IPS-NIHi7 (cell line): ENCODE measurements around the gene LRRC56.
"Not testable (repeated sequence)": the region's sequence is repeated elsewhere in the genome, so short reads cannot be mapped to it uniquely, and the experiment has no call there.

Experiments
- DNase-seq: peaks from one replicate; pipeline ENCODE4 v3.0.0; 2012; ENCODE audit warnings: mixed read lengths; ENCODE audit errors: extremely low spot score

LRRC56 gene

GRCh38 chr11:559020-559620, 21.8 kb downstream of the LRRC56 start:
- no peak for DNase-seq

DNA sequence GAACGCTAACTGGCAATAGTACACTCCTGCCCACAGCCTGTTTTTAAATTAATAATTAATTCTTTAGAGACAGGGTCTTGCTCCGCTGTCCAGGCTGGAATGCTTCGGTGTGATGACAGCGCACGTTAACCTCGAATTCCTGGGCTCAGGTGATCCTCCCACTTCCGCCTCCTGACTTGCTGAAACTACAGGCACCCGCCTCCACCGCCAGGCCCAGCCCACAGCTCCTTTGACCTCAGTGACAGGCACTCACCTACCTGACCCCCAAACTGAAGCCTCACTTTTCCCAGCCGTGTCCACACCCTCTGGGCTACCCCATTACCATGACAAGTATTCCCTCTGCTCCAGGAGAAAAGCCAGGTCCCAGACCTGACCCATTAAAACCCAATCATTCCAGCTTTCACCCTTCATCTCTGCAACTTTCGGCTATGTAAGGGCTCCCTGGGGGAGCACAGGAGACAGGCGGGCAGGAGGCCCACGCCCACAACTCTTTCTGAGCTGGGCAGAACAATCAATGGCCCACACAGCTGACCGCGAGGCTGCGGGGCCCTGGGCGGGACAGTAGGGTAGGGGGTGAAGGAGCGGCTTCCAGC, 22.5 kb downstream of the LRRC56 start:
- DNase-seq, result no peak

DNA sequence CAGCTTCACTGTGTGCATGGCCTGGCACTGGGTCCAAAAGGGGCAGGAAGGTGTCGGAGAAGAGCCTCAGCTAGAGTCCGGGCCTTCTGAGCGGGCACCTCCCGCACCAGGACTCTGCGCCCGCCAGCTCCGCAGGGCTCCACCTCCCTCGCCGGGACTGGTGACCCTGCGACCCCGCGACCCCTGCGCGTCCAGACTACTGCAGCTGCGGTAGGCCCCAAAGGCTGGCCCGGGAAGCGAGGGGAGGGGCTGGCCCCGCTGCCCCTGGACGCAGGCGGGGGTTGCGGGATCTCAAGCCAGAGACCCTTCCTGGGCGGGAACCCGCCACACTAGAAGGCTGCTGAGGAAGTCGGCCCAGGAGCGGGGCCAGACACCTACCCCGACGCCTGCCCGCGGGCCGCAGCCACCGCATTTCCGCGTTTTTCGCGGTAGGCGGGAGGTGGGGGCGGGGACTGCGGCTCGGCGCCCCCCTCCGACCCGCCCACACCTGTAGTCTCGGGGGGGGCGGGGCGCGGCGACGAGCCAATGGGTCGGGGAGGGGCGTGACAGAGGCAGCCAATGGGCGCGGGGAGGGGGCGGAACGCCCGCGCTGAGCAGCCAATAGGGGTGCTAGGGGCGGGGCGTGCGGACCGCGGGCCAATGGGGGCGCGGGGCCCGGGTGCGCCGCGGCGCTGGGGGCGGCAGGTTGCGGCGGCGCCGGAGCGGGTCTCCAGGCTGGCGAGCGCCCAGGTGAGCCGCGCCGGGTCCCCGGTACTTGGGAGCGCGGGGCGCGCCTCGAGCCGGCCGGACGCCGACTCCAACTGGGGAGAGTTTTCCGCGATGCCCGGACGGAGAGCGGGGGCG, 23.2 kb downstream of the LRRC56 start, which contains the start of the genes LMNTD2 and RASSF7:
Gene LMNTD2, minus strand, starts transcription at position 434 of the 843 bp plus-strand sequence. Its CDS starts 22 bp downstream, at position 412.
Gene RASSF7, plus strand, starts transcription at position 666 of the 843 bp plus-strand sequence. CDS start 799 bp downstream, outside the sequence.
- DNase-seq, result peak; percentile 98

- no peak for DNase-seq
These were observed 24.0 kb downstream of the LRRC56 start for GRCh38 chr11:561148-562003.

DNA sequence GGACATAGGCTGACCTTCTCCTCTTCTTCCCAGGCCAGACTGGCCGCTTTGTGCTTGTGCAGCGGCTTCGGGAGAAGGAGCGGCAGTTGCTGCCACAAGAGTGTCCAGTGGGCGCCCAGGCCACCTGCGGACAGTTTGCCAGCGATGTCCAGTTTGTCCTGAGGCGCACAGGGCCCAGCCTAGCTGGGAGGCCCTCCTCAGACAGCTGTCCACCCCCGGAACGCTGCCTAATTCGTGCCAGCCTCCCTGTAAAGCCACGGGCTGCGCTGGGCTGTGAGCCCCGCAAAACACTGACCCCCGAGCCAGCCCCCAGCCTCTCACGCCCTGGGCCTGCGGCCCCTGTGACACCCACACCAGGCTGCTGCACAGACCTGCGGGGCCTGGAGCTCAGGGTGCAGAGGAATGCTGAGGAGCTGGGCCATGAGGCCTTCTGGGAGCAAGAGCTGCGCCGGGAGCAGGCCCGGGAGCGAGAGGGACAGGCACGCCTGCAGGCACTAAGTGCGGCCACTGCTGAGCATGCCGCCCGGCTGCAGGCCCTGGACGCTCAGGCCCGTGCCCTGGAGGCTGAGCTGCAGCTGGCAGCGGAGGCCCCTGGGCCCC, 24.8 kb downstream of the LRRC56 start:
- DNase-seq, result no peak

DNA sequence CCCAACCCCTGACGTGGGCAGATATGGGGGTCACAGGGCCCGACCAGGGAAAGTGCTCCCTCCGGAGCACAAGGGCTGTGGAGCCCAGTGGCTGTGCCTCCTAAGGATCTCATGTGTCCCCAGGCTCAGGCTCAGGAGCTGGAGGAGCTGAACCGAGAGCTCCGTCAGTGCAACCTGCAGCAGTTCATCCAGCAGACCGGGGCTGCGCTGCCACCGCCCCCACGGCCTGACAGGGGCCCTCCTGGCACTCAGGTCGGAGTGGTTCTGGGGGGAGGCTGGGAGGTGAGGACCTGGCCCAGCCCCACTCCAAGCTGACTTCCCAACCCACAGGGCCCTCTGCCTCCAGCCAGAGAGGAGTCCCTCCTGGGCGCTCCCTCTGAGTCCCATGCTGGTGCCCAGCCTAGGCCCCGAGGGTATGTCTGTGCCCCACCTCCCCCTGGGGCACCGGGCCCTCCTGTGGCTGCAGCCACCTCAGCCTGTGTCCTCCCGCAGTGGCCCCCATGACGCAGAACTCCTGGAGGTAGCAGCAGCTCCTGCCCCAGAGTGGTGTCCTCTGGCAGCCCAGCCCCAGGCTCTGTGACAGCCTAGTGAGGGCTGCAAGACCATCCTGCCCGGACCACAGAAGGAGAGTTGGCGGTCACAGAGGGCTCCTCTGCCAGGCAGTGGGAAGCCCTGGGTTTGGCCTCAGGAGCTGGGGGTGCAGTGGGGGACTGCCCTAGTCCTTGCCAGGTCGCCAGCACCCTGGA, 25.9 kb downstream of the LRRC56 start:
- DNase-seq, result no peak

- DNase-seq, result no peak
These were observed 26.7 kb downstream of the LRRC56 start for GRCh38 chr11:563812-564578.

DNA sequence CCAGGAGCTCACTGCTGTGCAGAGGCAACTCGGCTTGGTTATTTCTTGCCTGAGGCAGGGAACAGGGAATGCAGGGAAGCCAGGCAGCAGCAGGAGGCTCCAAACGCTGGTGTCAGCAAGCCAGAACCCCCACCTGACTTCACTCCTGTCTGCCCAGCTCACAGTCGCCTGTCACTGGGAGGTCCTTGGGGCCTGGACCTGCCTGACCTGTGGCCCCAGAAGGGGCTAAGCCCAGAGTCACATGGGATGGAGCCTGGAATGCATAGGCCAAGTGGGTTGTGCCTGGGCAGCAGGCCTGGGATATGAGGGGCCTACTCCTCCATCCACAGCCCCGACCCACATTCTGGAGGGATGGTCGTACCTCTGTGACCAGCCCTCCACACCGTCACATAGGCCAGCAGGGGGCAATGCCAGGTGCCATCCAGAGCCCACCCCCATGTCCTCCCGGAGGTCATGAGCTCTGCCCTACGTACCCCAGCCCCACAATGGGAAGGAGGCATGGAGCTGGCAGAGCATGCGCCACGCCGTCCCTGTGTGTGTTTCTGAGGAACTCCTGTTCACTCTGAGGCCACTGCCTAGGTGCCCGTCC, 28.7 kb downstream of the LRRC56 start:
- DNase-seq, result no peak

DNA sequence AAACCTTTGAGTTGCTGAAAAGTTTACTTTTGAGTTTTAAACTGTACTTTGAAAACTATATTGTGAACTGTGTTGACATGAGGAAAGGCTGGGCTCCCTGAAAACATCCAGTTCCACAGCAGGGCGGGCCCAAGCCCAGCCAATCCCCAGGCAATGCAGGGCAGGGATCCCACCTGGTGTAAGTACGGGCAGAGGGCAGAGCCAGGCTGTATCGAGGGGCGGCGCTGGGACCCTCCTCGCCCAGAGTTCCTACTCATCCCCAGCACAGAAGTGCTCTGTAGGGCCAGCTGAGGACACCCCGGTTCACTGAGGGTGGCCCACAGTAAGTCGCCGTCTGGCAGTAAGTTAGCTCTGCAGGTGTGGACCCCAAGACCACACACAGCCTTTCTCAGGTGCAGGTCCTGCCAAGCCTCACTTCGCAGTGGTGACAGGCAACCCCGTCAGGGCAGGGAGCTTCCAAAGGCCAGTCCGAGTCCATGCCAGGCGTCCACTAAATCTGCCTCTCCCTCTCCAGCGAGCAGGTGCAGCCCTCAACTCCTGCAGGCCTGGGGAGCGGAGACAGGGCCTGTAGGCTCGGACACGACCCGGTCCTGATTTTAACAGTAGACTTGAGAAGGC, 29.8 kb downstream of the LRRC56 start:
- DNase-seq, result no peak

- no peak for DNase-seq
These were observed 30.4 kb downstream of the LRRC56 start for GRCh38 chr11:567629-568292.

- DNase-seq, result peak; percentile 96
These were observed 31.2 kb downstream of the LRRC56 start for GRCh38 chr11:568306-569157.

DNA sequence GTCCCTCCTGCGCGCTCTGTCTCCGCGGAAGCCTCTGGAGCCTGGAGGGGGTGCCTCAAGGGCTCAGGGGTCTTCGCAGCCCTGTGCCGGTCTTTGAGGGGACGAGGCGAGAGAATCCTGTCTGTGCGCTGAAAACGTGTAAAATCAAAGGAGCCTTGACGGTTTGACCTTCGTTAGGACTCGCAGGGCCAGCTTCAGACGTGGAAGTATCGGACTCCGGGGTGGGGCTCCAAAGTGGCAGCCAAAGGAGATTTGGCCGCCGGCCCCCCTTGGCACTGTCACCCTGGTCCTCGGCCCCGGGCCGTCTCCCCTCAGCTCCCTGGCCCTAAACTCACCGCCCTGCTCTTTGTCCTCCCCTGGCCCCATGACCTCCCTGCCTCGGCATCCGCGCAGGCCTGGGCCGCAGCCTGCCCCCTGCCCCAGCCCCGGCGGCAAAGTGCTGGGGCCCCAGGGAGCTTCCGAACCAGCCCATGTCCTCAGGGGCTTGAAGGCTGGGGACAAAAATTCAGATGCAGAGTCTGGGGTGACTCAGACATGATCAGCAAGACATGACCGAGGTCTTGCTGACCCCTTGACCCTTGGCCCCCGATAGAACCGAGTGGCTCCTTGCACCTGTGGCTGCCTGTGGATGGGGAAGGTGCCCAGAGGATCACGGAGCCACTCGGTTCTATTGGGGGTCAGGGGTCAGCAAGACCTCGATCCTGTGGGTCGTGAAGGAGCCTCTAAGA, 32.0 kb downstream of the LRRC56 start:
- no peak for DNase-seq

GRCh38 chr11:571802-572185, 34.5 kb downstream of the LRRC56 start:
- no peak for DNase-seq

GRCh38 chr11:573146-573759, 35.9 kb downstream of the LRRC56 start:
- no peak for DNase-seq

GRCh38 chr11:574031-574570, 36.8 kb downstream of the LRRC56 start:
- not testable (repeated sequence) for DNase-seq
